ENCODE results near the gene MAP3K4.

- TF ChIP-seq, protein P1, sequence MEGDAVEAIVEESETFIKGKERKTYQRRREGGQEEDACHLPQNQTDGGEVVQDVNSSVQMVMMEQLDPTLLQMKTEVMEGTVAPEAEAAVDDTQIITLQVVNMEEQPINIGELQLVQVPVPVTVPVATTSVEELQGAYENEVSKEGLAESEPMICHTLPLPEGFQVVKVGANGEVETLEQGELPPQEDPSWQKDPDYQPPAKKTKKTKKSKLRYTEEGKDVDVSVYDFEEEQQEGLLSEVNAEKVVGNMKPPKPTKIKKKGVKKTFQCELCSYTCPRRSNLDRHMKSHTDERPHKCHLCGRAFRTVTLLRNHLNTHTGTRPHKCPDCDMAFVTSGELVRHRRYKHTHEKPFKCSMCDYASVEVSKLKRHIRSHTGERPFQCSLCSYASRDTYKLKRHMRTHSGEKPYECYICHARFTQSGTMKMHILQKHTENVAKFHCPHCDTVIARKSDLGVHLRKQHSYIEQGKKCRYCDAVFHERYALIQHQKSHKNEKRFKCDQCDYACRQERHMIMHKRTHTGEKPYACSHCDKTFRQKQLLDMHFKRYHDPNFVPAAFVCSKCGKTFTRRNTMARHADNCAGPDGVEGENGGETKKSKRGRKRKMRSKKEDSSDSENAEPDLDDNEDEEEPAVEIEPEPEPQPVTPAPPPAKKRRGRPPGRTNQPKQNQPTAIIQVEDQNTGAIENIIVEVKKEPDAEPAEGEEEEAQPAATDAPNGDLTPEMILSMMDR (IDR thresholded peaks at IDR 0.05 in 8 of 11, conservative IDR thresholded peaks at IDR 0.05 in 3 of 11): no peak
- TF ChIP-seq POLR2A (IDR thresholded peaks at IDR 0.05) (no peak), POLR2AphosphoS5 (IDR thresholded peaks at IDR 0.05) (no peak)
Observed at GRCh38 chr6:160960839-160961238, 30.7 kb upstream of the MAP3K4 start.

All from spleen (tissue), 7 donors.